Effector CD8-positive, alpha-beta T cell (primary cell): ENCODE results near the gene MCRS1.
A peak's percentile ranks its signal among the peaks of the same experiment; 100 is the strongest.

ENCODE experiments used
- DNase-seq: peaks from one replicate; lab custom pipeline; 2025; lab: John Stamatoyannopoulos, UW

MCRS1 gene

GRCh38 chr12:49556391-49557186 is 11.4 kb downstream of the MCRS1 start:
- no peak for DNase-seq

GRCh38 chr12:49555631-49556390 is 12.1 kb downstream of the MCRS1 start:
- DNase-seq, result no peak

- DNase-seq, result no peak
Observed at GRCh38 chr12:49554266-49554665, 13.7 kb downstream of the MCRS1 start.

GRCh38 chr12:49553512-49554088 is 14.3 kb downstream of the MCRS1 start:
- DNase-seq, result no peak

- DNase-seq, result no peak
Observed at GRCh38 chr12:49552899-49553298, 15.0 kb downstream of the MCRS1 start.

DNA sequence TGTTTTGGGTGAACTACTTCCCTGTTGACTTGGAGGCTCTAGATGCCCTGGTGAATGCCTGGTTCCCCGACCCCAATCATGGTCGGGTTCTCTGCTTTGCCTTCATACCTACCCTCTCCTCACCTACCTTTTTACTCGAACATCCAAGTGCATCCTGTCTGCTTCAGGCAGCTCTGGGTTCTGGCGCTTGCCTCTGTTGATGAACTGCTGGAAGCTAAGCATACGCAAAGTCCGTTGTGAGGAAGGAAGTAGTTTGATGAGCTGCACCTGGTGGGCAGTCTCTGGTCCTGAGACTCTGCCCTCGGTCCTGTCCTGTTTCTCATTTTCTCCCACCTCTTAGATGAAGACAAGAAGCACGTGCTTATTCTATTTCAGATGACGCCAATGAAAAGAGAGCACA is 15.5 kb downstream of the MCRS1 start:
- no peak for DNase-seq

DNA sequence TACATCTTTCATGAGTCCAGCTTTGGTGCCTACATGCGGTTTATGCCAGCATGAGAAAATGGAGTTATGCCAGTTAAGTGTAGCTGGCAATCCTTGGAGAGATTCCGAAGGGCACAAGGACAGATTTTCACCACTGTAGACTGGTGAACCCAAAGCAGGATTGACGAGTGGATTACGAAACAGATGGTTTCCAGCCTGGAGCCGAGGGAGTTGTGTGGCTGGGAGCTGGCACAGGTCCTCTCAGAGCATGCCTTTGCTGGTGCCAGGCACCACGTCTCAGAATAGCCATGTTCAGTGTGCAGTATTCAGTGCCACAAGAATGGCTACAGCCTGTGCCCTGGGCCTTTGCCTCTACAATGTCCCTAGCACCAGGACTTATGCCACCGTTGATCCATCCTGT is 15.9 kb downstream of the MCRS1 start:
- no peak for DNase-seq

GRCh38 chr12:49550693-49551252 is 17.2 kb downstream of the MCRS1 start:
- DNase-seq, result no peak

DNA sequence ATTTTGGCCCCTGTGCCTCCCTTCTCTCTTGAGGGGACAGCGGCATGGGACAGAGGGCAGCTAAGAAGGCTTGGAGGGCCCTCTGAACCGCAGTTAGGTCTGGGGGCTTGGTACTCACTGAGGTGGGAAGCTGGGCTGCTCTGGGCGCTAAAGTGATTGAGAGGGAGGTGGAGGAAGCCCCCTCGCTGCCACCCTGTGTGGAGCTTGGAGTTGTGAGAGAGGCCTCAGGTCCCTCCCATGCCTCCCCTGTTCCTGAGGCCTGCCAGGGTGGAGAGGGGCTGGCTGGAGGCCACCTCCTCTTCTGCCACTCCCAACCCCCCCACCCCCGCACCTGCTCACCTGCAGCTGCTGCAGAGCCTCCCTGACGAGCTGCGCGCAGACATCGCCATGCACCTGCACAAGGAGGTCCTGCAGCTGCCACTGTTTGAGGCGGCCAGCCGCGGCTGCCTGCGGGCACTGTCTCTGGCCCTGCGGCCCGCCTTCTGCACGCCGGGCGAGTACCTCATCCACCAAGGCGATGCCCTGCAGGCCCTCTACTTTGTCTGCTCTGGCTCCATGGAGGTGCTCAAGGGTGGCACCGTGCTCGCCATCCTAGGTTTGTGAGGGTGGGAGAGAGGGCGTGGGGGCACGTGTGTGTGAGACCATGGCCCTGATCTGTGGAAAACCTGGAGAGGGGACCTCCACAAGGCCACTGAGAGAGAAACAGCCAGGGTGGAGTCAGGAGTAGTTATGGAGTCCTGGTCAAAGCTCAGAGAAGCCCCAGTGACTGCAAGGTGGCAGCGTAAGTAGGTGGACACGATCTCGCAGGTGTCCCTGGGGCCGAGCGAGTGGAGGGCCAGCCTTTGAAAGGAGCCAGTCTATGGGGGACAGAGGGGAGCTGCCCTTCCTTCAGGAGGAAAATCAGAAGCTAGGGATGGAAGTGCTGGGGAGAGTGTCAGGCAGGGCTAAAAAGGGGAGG is 17.9 kb downstream of the MCRS1 start:
- no peak for DNase-seq

DNA sequence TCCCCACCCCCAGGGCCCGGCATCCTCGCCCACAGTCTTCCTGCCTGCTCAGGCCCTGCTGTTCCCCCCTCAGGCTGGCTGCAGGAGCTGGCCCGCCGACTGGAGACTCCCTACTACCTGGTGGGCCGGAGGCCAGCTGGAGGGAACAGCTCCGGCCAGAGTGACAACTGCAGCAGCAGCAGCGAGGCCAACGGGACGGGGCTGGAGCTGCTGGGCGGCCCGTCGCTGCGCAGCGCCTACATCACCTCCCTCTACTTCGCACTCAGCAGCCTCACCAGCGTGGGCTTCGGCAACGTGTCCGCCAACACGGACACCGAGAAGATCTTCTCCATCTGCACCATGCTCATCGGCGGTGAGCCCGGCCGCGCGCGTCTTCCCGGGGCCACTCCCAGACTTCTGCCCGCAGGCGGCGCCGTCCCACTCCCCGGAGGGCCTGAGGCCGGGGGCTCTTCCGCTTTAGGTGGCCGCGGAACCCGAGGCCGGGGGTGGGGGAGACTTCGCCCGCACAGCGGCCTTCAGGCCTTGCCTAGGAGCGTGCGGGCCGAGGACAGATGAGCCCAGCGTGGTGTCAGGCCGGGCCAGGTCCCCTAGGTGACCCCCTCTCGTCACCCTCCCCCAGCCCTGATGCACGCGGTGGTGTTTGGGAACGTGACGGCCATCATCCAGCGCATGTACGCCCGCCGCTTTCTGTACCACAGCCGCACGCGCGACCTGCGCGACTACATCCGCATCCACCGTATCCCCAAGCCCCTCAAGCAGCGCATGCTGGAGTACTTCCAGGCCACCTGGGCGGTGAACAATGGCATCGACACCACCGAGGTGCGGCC is 18.9 kb downstream of the MCRS1 start:
- DNase-seq, result peak; percentile 18

DNA sequence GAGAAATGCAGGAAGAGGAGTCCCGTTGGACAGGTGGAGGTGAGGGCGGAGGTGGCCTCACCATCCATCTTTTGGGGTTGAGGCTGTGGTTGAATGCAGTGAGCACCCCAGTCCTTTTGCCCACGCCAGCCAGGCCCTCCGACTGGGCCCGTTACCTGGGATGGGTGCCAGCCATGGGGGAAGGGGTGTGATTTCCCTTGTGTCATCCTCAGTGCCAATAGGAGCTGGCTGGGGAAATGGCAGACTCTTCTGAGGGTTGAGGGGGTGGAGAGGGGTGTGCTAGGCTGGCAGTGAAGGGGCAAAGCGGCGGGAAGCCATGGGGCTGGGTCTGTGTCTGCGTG is 19.5 kb downstream of the MCRS1 start:
- no peak for DNase-seq

DNA sequence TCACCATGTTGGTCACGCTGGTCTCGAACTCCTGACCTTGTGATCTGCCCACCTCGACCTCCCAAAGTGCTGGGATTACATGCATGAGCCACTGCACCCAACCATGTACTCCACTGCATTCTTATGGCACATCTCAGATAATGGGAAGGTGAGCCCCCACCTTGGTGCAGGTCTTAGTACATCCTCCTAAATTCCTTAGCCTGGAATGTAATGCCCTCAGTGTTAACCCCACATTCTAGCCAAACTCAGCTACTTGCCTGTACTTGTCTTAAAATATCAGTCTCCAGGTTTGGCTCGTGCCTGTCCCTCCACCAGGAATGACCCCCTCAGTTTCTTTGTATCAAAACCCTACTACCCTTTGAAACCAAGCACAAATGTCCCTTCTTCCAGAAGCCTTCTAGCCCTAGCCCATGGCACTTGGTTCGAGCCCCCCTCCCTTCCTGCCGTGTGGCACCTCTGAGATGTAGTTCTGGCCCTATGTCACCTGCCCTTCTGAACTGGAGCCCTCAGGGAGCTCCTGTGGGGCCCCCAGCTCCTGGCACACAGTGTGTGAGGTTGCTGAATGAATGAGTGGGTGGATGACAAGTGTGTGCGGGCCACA is 20.8 kb downstream of the MCRS1 start:
- no peak for DNase-seq

DNA sequence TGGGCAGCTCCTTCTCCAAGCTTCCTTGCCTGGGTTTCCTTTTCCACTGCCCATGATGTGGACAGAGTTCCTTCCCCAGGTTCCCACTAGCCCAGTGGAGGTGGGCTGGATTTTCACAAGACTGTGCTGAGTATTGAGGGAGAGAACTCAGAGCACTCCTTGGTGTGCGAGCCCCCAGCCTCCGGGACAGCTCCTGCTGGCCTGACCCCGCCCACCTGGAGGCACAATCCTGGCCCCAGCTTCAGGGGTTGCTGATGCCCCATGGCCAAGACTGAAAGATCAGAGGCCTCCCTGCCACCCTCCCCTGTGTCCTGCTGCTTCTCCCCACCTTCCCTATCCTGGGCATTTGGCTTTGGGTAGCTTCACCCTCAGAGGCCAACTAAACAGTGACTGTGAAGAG is 21.5 kb downstream of the MCRS1 start:
- DNase-seq, result no peak

GRCh38 chr12:49545815-49546214 is 22.1 kb downstream of the MCRS1 start:
- no peak for DNase-seq

GRCh38 chr12:49543914-49544815 is 23.8 kb downstream of the MCRS1 start:
- no peak for DNase-seq

- DNase-seq, result no peak
Observed at GRCh38 chr12:49543221-49543913, 24.6 kb downstream of the MCRS1 start.

DNA sequence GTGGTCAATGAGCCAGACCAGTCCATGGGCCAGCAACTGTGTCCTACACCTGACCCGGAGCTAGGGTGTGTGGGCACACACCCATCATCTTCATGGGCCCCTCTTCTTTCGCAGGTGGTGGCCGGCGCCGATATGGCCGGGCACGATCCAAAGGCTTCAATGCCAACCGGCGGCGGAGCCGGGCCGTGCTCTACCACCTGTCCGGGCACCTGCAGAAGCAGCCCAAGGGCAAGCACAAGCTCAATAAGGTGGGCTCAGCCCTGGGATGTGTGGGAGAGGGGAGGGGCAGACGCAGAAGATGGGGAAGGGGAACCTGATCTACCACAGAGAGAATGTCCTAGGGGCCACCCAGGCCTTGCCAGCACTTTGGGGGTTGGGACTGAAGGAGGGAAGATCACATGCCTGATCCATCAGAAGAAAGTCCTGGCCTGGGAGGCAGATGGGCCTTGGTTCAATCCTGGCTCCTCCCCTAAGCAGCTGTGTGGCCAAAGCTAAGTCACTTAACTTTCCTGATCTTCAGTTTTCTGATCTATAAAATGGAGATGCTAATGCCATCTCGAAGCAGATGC is 25.3 kb downstream of the MCRS1 start:
- DNase-seq, result no peak

DNA sequence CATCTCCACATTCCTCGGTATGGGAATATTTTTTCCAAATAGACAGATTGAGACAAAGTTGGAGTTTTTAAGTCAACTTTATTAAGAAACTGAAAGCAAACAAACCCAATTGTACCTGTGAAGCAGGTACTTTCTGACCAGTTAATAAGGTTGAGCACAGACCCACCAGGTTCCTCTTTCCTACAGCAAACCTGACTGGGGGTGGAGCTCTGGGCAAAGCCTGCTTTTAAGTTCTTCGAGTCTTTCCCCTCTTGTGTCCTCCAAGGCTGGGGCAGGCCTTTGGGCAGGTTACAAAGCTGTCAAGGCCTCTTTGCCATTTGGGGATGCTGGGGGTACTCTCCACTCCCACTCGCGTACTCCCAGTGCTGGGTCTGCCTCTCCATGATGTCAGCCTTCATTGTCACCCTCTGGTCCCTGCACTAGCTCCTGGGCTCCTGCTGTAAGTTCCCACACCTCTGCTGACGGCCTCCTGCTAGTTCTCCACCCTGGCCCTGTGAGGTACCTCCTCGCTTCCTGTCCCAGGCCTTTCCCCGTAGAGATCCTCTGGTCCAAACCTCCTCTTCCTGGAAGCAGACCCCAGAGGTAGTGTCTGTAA is 25.9 kb downstream of the MCRS1 start:
- DNase-seq, result no peak
